Thymus (tissue), 11 donors: ENCODE results near the gene DTD2. TPM values are rescaled to one million over a fixed set of nuclear protein-coding genes. Genes with fewer than 3 reads are reported as not detected.
"Not testable (repeated sequence)": the region's sequence is repeated elsewhere in the genome, so short reads cannot be mapped to it uniquely, and the experiment has no call there.

Source experiments
- DNase-seq, 9 donors: peaks; one replicate each; pipeline ENCODE4 v3.0.0-alpha.2; 2013; ENCODE audit warnings: low spot score in 9 of 9, low read depth in 6 of 9, missing footprints in 1 of 9
- H3K27ac ChIP-seq, 2 donors: one replicate each; pipeline ENCODE4 v1.5.1; 2013; ENCODE audit warnings: control low read depth in 1 of 2, low read depth in 1 of 2, low read length in 1 of 2, mild to moderate bottlenecking in 1 of 2, moderate library complexity in 1 of 2
- H3K27me3 ChIP-seq, 2 donors: one replicate each; pipeline ENCODE4 v1.5.1; 2013; ENCODE audit warnings: low read length in 1 of 2; ENCODE audit not compliant: control insufficient read depth in 2 of 2, insufficient read depth in 1 of 2
- H3K36me3 ChIP-seq, 2 donors: one replicate each; pipeline ENCODE4 v1.5.1; 2013; ENCODE audit warnings: low read length in 1 of 2, mild to moderate bottlenecking in 1 of 2, moderate library complexity in 1 of 2; ENCODE audit not compliant: control insufficient read depth in 2 of 2, insufficient read depth in 2 of 2
- H3K4me1 ChIP-seq, 2 donors: one replicate each; pipeline ENCODE4 v1.5.1; 2013; ENCODE audit warnings: low read length in 2 of 2; ENCODE audit not compliant: control insufficient read depth in 2 of 2, insufficient read depth in 2 of 2
- H3K4me3 ChIP-seq, 2 donors: one replicate each; pipeline ENCODE4 v1.5.1; 2013; ENCODE audit warnings: low read length in 2 of 2, control low read depth in 1 of 2, mild to moderate bottlenecking in 1 of 2
- H3K9me3 ChIP-seq, 2 donors: one replicate each; pipeline ENCODE4 v1.5.1; 2013; ENCODE audit warnings: low read length in 1 of 2, mild to moderate bottlenecking in 1 of 2; ENCODE audit not compliant: control insufficient read depth in 2 of 2, insufficient read depth in 1 of 2
- WGBS: extraction: QIAGEN DNeasy Blood & Tissue Kit; methylation state at CpG from one replicate; pipeline ENCODE4 v1.1.7; 2013; 5-methylcytosine and 5-hydroxymethylcytosine counted together
- polyA plus RNA-seq: library from polyadenylated mRNA; stranded (reverse); fragments of 200-250 nt; gene quantifications from one replicate; pipeline ENCODE4 v1.2.3, GENCODE V29; 2013
- total RNA-seq: library from RNA; stranded (reverse); fragments of 120-200 nt; gene quantifications from one replicate; pipeline ENCODE4 v1.2.4, GENCODE V29; 2013
- donor health status: healthy.

The DTD2 gene
- total and polyA plus RNA-seq, 2 donors, result 14.4 to 14.5 TPM

- Histone ChIP-seq H3K27ac (no peak overlapping the region), H3K4me1 (no peaks in the 10 kb centered on the region), H3K27me3 (no peaks in the 10 kb centered on the region), H3K4me3 (no peak overlapping the region), H3K36me3 (no peaks in the 10 kb centered on the region), H3K9me3 (no peaks in the 10 kb centered on the region)
- no peak for DNase-seq
- WGBS, result 86% methylated on average over 4 of the region's 4 CpGs
Measured at GRCh38 chr14:31480156-31480555, 22.9 kb upstream of the DTD2 start.

- Histone ChIP-seq H3K9me3 (no peaks in the 10 kb centered on the region), H3K27me3 (no peaks in the 10 kb centered on the region), H3K4me3 (no peak overlapping the region), H3K27ac (no peak overlapping the region), H3K4me1 (no peaks in the 10 kb centered on the region), H3K36me3 (no peaks in the 10 kb centered on the region)
- WGBS, result 93% methylated on average over 3 of the region's 3 CpGs
- no peak for DNase-seq
Measured at GRCh38 chr14:31479027-31479426, 21.7 kb upstream of the DTD2 start.

DNA sequence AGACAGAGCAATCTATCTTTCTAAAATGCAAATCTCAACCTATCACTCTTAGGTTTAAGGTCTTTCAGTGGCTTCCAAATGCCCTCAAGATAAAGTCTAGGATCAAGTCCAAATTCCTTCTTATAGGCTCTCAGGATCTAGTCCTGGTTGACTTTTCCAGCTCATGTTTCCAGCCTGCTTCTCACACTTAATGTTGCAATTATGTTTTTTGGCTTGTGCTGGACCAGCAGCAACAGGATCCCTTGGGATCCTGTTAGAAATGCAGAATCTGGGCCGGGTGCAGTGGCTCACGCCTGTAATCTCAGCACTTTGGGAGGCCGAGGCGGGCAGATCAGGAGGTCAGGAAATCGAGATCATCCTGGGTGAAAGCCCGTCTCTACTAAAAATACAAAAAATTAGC is 19.9 kb upstream of the DTD2 start:
- no peaks in the 10 kb centered on the region for H3K36me3 ChIP-seq
- no peaks in the 10 kb centered on the region for H3K9me3 ChIP-seq
- no peak overlapping the region for H3K4me3 ChIP-seq
- no peaks in the 10 kb centered on the region for H3K27me3 ChIP-seq
- no peak for DNase-seq
- H3K27ac ChIP-seq, result no peak overlapping the region
- no peaks in the 10 kb centered on the region for H3K4me1 ChIP-seq
- 98% methylated on average over 6 of the region's 6 CpGs for WGBS

GRCh38 chr14:31476131-31476866 is 19.0 kb upstream of the DTD2 start:
- no peaks in the 10 kb centered on the region for H3K36me3 ChIP-seq
- no peak overlapping the region for H3K27ac ChIP-seq
- WGBS, result 90% methylated on average over 4 of the region's 4 CpGs
- H3K27me3 ChIP-seq, result no peaks in the 10 kb centered on the region
- no peak overlapping the region for H3K4me3 ChIP-seq
- H3K9me3 ChIP-seq, result no peaks in the 10 kb centered on the region
- no peak for DNase-seq
- no peaks in the 10 kb centered on the region for H3K4me1 ChIP-seq

- DNase-seq, result no peak
- no peaks in the 10 kb centered on the region for H3K4me1 ChIP-seq
- H3K27me3 ChIP-seq, result no peaks in the 10 kb centered on the region
- H3K36me3 ChIP-seq, result no peaks in the 10 kb centered on the region
- H3K27ac ChIP-seq, result no peak overlapping the region
- no peaks in the 10 kb centered on the region for H3K9me3 ChIP-seq
- WGBS, result 95% methylated on average over 6 of the region's 6 CpGs
- H3K4me3 ChIP-seq, result no peak overlapping the region
Measured at GRCh38 chr14:31466554-31466953, 9.2 kb upstream of the DTD2 start.

GRCh38 chr14:31465111-31465510 is 7.8 kb upstream of the DTD2 start:
- no peak for DNase-seq
- H3K36me3 ChIP-seq, result no peaks in the 10 kb centered on the region

DNA sequence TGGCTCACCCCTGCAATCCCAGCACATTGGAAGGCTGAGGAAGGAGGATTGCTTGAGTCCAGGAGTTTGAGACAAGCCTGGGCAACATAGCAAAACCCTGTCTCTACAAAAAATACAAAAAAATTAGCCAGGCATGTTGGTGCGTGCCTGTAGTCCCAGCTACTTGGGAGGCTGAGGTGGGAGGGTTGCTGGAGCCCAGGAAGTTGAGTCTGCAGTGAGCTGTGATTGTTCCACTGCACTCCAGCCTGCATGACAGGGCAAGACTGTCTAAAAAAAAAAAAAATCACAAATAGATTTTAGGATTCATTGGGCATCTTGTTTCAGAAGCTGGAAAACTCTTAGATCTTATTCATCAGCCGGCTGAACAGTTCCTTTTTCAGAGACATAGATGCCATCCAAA is 5.1 kb upstream of the DTD2 start:
- 95% methylated on average over 2 of the region's 2 CpGs for WGBS
- not testable (repeated sequence) for H3K4me3 ChIP-seq, DNase-seq, H3K36me3 ChIP-seq, H3K27me3 ChIP-seq, H3K9me3 ChIP-seq, H3K4me1 ChIP-seq, H3K27ac ChIP-seq

More at GRCh38 chr14:31465111-31465510, 7.8 kb upstream of the DTD2 start:
- H3K4me1 ChIP-seq, result no peaks in the 10 kb centered on the region
- no peaks in the 10 kb centered on the region for H3K9me3 ChIP-seq
- H3K4me3 ChIP-seq, result no peak overlapping the region
- no peak overlapping the region for H3K27ac ChIP-seq
- H3K27me3 ChIP-seq, result no peaks in the 10 kb centered on the region

DNA sequence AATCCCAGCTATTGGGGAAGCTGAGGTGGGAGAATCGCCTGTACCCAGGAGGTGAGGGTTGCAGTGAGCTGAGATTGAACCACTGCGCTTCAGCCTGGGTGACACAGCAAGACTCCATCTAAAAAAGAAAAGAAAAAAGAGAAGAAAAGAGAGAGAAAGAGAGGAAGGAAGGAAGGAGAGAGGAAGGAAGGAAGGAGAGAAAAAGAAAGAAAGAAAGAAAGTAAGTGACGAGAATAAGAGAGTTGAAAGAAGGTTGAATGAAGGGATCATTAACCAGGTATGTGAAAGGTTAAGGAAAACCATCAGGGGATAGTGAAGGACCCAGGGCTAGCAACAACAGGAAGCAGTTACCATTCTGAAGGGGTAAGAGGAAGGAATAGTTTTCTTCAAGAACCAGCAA is 4.2 kb upstream of the DTD2 start:
- no peaks in the 10 kb centered on the region for H3K4me1 ChIP-seq
- WGBS, result 93% methylated on average over 3 of the region's 3 CpGs
- H3K27me3 ChIP-seq, result no peaks in the 10 kb centered on the region
- no peak for DNase-seq
- H3K27ac ChIP-seq, result no peak overlapping the region
- H3K36me3 ChIP-seq, result no peaks in the 10 kb centered on the region
- no peaks in the 10 kb centered on the region for H3K9me3 ChIP-seq
- H3K4me3 ChIP-seq, result no peak overlapping the region

DNA sequence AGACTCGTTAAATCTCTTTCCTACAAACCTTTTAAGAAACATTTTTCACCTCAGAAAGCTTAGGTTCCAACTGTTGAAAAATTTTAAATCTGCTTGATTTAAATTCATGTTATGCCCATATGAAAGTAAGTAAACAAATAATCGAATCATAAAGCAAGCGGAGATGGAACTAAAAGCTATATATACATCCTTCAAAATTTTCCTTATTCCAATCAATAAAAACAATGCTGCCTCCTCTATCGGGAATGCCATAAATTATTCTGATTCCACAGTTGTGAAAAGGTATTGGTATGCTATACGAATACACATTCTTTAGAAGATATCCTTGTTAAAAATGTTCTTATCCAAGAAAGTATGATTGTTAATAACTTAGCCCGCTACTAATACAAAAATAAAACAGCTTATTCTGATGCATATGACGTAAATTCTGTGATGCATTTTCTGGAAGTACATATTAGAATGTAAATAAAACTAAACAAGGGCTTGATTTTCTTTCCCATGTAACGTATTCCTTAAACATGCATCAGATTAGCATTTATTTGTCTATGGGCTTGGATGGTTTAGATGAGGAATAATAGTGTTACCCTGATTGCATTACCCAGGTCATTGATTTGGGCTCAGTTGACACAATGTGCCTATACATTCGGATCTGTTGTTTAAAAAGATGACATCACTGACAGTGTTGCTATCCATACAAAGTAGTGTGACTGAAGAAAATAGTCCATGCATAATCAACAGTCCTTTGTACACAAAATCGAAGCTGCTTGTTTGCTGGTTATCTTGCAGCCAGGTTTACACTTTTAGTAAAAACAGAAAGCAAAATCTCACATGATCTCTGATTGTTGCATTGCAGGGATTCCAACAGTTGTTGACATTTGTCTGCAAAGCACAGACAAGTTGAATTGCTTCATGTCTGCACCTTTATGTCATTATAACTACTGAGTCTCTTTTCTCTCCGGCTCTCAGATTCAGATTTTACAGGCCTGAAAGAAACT is 656 bp upstream of the DTD2 start:
- Histone ChIP-seq H3K27me3 (no peaks in the 10 kb centered on the region), H3K9me3 (no peaks in the 10 kb centered on the region), H3K4me3 (peak overlapping the region; percentile 67 to 82), H3K27ac (no peak overlapping the region), H3K36me3 (peaks cover 0 to 1% of the 10 kb centered on the region in 2 donors), H3K4me1 (no peaks in the 10 kb centered on the region)
- WGBS, result 68% methylated on average over 11 of the region's 11 CpGs
- DNase-seq, result peak in 3 of 9 donors; percentile 0 to 8 (median 4)
